K562 (cell line): ENCODE data around the gene SLC2A2. TPM values are rescaled to one million over a fixed set of nuclear protein-coding genes. Genes with fewer than 3 reads are reported as not detected.

Experiments used
- AFF4 ChIP-seq: sonication (generic); formaldehyde crosslinking; IDR thresholded peaks from 2 replicates; pipeline ENCODE4 v1.8.0; 2023; ENCODE audit warnings: mild to moderate bottlenecking, missing genetic modification reagents
- COPS2 ChIP-seq: fragments of 450-650 bp; conservative IDR thresholded peaks from 2 replicates; pipeline ENCODE4 v1.6.1; 2016; ENCODE audit warnings: mild to moderate bottlenecking, moderate library complexity
- E2F3 ChIP-seq: fragments of 250-450 bp; sonication (Bioruptor Pico); IDR thresholded peaks from 2 replicates; pipeline ENCODE4 v1.4.0; 2020; ENCODE audit warnings: mild to moderate bottlenecking
- EGR1 ChIP-seq: fragments of 450-650 bp; conservative IDR thresholded peaks from 2 replicates; pipeline ENCODE4 v1.6.1; 2017; ENCODE audit warnings: mild to moderate bottlenecking
- MGA ChIP-seq: fragments of 450-650 bp; IDR thresholded peaks from 2 replicates; pipeline ENCODE4 v1.6.1; 2016; ENCODE audit warnings: mild to moderate bottlenecking, moderate library complexity
- SMAD4 ChIP-seq: fragments of 250-450 bp; sonication (Bioruptor Pico); conservative IDR thresholded peaks from 2 replicates; pipeline ENCODE4 v1.8.0; 2021; ENCODE audit warnings: inconsistent platforms, mild to moderate bottlenecking, moderate library complexity
- ZNF695 ChIP-seq: fragments of 450-650 bp; formaldehyde crosslinking; IDR thresholded peaks from 2 replicates; pipeline ENCODE4 v1.4.0; 2020; ENCODE audit warnings: mild to moderate bottlenecking, moderate library complexity
- ZNF766 ChIP-seq: fragments of 200-800 bp; sonication (Bioruptor generic); conservative IDR thresholded peaks from 2 replicates; pipeline ENCODE4 v1.6.1; 2016; ENCODE audit warnings: missing genetic modification characterization, missing compliant biosample characterization
- polyA plus RNA-seq, 8 experiments: library from polyadenylated mRNA; depleted of rRNA in 4 of 8; stranded (reverse) in 5 of 8; unstranded in 3 of 8; fragments of >200 nt; fragmentation: Nextera tagmentation in 2 of 8; fragmentation: Illumina TruSeq in 1 of 8; extraction: Ambion mirVana in 2 of 8; extraction: Trizol in 1 of 8; gene quantifications; 2 replicates each; pipeline versions ENCODE4 v1.2.1 to v1.2.3, GENCODE V29; 2011 to 2014; ENCODE audit warnings: inconsistent platforms in 1 of 8, missing spikeins in 1 of 8
- total RNA-seq, 7 experiments: library from RNA; depleted of rRNA in 6 of 7; stranded (reverse); fragments of >200 nt in 6 of 7; fragmentation: Illumina TruSeq in 2 of 7; extraction: Trizol in 2 of 7; gene quantifications; 2 replicates each; pipeline versions ENCODE4 v1.2.1 to v1.2.3, GENCODE V29; 2011 to 2021; ENCODE audit warnings: low replicate concordance in 1 of 7
- TF ChIP-seq, protein P1 (sequence below), 2 experiments: fragments of 150-350 bp in 1 of 2; IDR thresholded peaks; 2 replicates each; pipeline ENCODE4 v1.6.1; 2012 to 2016; ENCODE audit warnings: low read depth in 2 of 2, low read length in 2 of 2, mild to moderate bottlenecking in 1 of 2, moderate library complexity in 1 of 2

SLC2A2 gene
- total and polyA plus RNA-seq, 9 of the 15 experiments (the other 6 are each of a cell fraction or from before 2014, with no cell fraction given), result 0.18 TPM; not detected in 8

GRCh38 chr3:171005648-171006047, 20.9 kb downstream of the SLC2A2 start (continued):
- no peak for TF ChIP-seq MGA
- TF ChIP-seq AFF4 (CRISPR knock-in tag), result no peak
- TF ChIP-seq E2F3 (CRISPR knock-in tag), result no peak
- no peak for TF ChIP-seq ZNF766 (CRISPR knock-in tag)
- no peak for TF ChIP-seq SMAD4 (CRISPR knock-in tag)
- TF ChIP-seq EGR1, result no peak
- TF ChIP-seq, protein P1, sequence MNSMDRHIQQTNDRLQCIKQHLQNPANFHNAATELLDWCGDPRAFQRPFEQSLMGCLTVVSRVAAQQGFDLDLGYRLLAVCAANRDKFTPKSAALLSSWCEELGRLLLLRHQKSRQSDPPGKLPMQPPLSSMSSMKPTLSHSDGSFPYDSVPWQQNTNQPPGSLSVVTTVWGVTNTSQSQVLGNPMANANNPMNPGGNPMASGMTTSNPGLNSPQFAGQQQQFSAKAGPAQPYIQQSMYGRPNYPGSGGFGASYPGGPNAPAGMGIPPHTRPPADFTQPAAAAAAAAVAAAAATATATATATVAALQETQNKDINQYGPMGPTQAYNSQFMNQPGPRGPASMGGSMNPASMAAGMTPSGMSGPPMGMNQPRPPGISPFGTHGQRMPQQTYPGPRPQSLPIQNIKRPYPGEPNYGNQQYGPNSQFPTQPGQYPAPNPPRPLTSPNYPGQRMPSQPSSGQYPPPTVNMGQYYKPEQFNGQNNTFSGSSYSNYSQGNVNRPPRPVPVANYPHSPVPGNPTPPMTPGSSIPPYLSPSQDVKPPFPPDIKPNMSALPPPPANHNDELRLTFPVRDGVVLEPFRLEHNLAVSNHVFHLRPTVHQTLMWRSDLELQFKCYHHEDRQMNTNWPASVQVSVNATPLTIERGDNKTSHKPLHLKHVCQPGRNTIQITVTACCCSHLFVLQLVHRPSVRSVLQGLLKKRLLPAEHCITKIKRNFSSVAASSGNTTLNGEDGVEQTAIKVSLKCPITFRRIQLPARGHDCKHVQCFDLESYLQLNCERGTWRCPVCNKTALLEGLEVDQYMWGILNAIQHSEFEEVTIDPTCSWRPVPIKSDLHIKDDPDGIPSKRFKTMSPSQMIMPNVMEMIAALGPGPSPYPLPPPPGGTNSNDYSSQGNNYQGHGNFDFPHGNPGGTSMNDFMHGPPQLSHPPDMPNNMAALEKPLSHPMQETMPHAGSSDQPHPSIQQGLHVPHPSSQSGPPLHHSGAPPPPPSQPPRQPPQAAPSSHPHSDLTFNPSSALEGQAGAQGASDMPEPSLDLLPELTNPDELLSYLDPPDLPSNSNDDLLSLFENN (IDR thresholded peaks at IDR 0.05; ENCODE audit: low read depth in 2 of 2, low read length in 2 of 2), result no peak
- TF ChIP-seq COPS2, result no peak
- TF ChIP-seq ZNF695 (CRISPR knock-in tag), result no peak
